OCI-LY3 (cell line): ENCODE data around the gene CELA2A.

Experiments used
- EZH2phosphoT487 ChIP-seq: fragments of 200-600 bp; shearing (Covaris generic); IDR thresholded peaks from 2 replicates; pipeline ENCODE4 v1.6.1; 2018; ENCODE audit warnings: antibody characterized with exemption, mixed run types, low read depth
- TF ChIP-seq, protein P1 (sequence below): fragments of 200-600, 300-600 bp; sonication (generic); IDR thresholded peaks from 2 replicates; pipeline ENCODE4 v1.5.1; 2014; ENCODE audit warnings: antibody characterized with exemption, low read length, low read depth

GRCh38 chr1:15433471-15433870 lies 23.1 kb upstream of the CELA2A start:
- TF ChIP-seq, protein P1, sequence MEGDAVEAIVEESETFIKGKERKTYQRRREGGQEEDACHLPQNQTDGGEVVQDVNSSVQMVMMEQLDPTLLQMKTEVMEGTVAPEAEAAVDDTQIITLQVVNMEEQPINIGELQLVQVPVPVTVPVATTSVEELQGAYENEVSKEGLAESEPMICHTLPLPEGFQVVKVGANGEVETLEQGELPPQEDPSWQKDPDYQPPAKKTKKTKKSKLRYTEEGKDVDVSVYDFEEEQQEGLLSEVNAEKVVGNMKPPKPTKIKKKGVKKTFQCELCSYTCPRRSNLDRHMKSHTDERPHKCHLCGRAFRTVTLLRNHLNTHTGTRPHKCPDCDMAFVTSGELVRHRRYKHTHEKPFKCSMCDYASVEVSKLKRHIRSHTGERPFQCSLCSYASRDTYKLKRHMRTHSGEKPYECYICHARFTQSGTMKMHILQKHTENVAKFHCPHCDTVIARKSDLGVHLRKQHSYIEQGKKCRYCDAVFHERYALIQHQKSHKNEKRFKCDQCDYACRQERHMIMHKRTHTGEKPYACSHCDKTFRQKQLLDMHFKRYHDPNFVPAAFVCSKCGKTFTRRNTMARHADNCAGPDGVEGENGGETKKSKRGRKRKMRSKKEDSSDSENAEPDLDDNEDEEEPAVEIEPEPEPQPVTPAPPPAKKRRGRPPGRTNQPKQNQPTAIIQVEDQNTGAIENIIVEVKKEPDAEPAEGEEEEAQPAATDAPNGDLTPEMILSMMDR: no peak
- TF ChIP-seq EZH2phosphoT487: no peak
